ENCODE measurements around the gene RNF220. TPM values are rescaled to one million over a fixed set of nuclear protein-coding genes. Genes with fewer than 3 reads are reported as not detected.

The RNF220 gene
- total RNA-seq, 1 donor from 2014 or later, result 47.1 TPM

GRCh38 chr1:44642255-44642654 is 237.2 kb downstream of the RNF220 start:
- Mint-ChIP-seq H3K27ac (ENCODE audit: unreplicated experiment) (no peak overlapping the region), H3K27me3 (ENCODE audit: low read depth, unreplicated experiment) (no peaks in the 10 kb centered on the region), H3K36me3 (ENCODE audit: low read depth, unreplicated experiment) (peaks cover 19% of the 10 kb centered on the region), H3K9me3 (ENCODE audit: unreplicated experiment) (no peaks in the 10 kb centered on the region), H3K4me3 (ENCODE audit: unreplicated experiment) (no peak overlapping the region), H3K4me1 (ENCODE audit: low read depth, unreplicated experiment) (peaks cover 5% of the 10 kb centered on the region)
- Histone ChIP-seq H2AFZ (ENCODE audit: low read depth, low read length) (no peak overlapping the region), H3K27ac (ENCODE audit: low read depth, low read length) (no peak overlapping the region), H3K4me3 (ENCODE audit: insufficient read depth, low read depth, low read length) (no peak overlapping the region), H3K9me3 (ENCODE audit: insufficient read depth, low read depth, low read length) (no peaks in the 10 kb centered on the region), H3K4me2 (ENCODE audit: low read length) (no peak overlapping the region), H4K20me1 (ENCODE audit: insufficient read depth, low read length) (peaks cover 51% of the 10 kb centered on the region), H3K36me3 (ENCODE audit: insufficient read depth, low read length) (peaks cover 22% of the 10 kb centered on the region), H3K4me1 (ENCODE audit: insufficient read depth, low read length) (peaks cover 9% of the 10 kb centered on the region), H3K27me3 (ENCODE audit: insufficient read depth, low read length) (no peaks in the 10 kb centered on the region), H3K79me2 (ENCODE audit: insufficient read depth, low read length) (peaks cover 6% of the 10 kb centered on the region), H3K9ac (ENCODE audit: low read length) (no peak overlapping the region)
- TF ChIP-seq EZH2 (IDR thresholded peaks at IDR 0.05; ENCODE audit: insufficient read depth, low read length) (no peak), CTCF (IDR thresholded peaks at IDR 0.05; ENCODE audit: insufficient read depth, low read depth, low read length) (no peak)
- FAIRE-seq, result no peak
- DNase-seq (ENCODE audit: low read depth), result no peak

GRCh38 chr1:44642925-44643324 is 237.9 kb downstream of the RNF220 start:
- Mint-ChIP-seq H3K27ac (ENCODE audit: unreplicated experiment) (no peak overlapping the region), H3K9me3 (ENCODE audit: unreplicated experiment) (no peaks in the 10 kb centered on the region)
- H3K9ac ChIP-seq (ENCODE audit: low read length), result no peak overlapping the region

More at GRCh38 chr1:44642925-44643324, 237.9 kb downstream of the RNF220 start:
- FAIRE-seq (no peak), DNase-seq (ENCODE audit: low read depth) (no peak)
- TF ChIP-seq EZH2 (IDR thresholded peaks at IDR 0.05; ENCODE audit: insufficient read depth, low read length) (no peak), CTCF (IDR thresholded peaks at IDR 0.05; ENCODE audit: insufficient read depth, low read depth, low read length) (no peak)
- Mint-ChIP-seq H3K27me3 (ENCODE audit: low read depth, unreplicated experiment) (no peaks in the 10 kb centered on the region), H3K36me3 (ENCODE audit: low read depth, unreplicated experiment) (peaks cover 18% of the 10 kb centered on the region), H3K4me1 (ENCODE audit: low read depth, unreplicated experiment) (peaks cover 5% of the 10 kb centered on the region), H3K4me3 (ENCODE audit: unreplicated experiment) (no peak overlapping the region)
- Histone ChIP-seq H3K79me2 (ENCODE audit: insufficient read depth, low read length) (peaks cover 6% of the 10 kb centered on the region), H3K4me2 (ENCODE audit: low read length) (no peak overlapping the region), H3K27me3 (ENCODE audit: insufficient read depth, low read length) (no peaks in the 10 kb centered on the region), H3K9me3 (ENCODE audit: insufficient read depth, low read depth, low read length) (no peaks in the 10 kb centered on the region), H3K4me1 (ENCODE audit: insufficient read depth, low read length) (peaks cover 9% of the 10 kb centered on the region), H3K4me3 (ENCODE audit: insufficient read depth, low read depth, low read length) (no peak overlapping the region), H3K36me3 (ENCODE audit: insufficient read depth, low read length) (peaks cover 23% of the 10 kb centered on the region), H3K27ac (ENCODE audit: low read depth, low read length) (no peak overlapping the region), H2AFZ (ENCODE audit: low read depth, low read length) (no peak overlapping the region), H4K20me1 (ENCODE audit: insufficient read depth, low read length) (peaks cover 56% of the 10 kb centered on the region)

Measured in astrocyte (in vitro differentiated cells and primary cell).